ENCODE results near the gene TCF21. TPM values are rescaled to one million over a fixed set of nuclear protein-coding genes. Genes with fewer than 3 reads are reported as not detected.

TCF21 gene
- total RNA-seq, 4 donors from 2014 or later, result 0.17 to 0.49 (median 0.31) TPM

DNA sequence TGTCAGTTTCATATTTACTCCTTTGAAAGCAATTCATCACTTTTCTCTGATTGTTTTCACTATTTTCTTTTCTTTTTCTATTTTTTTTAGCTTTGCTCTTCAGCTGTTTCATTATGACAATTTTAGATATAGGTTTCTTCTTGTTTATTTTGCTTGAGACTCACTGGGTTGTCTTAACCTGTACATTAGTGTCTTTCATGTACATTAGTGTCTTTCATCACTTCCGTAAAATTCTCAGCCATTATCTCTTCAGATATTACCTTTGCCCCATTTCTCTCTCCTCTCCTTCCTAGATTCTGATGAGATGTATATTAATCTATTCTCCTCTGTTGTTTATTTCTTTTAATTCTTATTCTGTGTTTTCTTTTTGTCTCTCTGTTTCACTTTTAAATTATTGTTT, 49.6 kb downstream of the TCF21 start:
- TF ChIP-seq, protein P1, sequence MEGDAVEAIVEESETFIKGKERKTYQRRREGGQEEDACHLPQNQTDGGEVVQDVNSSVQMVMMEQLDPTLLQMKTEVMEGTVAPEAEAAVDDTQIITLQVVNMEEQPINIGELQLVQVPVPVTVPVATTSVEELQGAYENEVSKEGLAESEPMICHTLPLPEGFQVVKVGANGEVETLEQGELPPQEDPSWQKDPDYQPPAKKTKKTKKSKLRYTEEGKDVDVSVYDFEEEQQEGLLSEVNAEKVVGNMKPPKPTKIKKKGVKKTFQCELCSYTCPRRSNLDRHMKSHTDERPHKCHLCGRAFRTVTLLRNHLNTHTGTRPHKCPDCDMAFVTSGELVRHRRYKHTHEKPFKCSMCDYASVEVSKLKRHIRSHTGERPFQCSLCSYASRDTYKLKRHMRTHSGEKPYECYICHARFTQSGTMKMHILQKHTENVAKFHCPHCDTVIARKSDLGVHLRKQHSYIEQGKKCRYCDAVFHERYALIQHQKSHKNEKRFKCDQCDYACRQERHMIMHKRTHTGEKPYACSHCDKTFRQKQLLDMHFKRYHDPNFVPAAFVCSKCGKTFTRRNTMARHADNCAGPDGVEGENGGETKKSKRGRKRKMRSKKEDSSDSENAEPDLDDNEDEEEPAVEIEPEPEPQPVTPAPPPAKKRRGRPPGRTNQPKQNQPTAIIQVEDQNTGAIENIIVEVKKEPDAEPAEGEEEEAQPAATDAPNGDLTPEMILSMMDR (IDR thresholded peaks at IDR 0.05; ENCODE audit: low read depth), result no peak

DNA sequence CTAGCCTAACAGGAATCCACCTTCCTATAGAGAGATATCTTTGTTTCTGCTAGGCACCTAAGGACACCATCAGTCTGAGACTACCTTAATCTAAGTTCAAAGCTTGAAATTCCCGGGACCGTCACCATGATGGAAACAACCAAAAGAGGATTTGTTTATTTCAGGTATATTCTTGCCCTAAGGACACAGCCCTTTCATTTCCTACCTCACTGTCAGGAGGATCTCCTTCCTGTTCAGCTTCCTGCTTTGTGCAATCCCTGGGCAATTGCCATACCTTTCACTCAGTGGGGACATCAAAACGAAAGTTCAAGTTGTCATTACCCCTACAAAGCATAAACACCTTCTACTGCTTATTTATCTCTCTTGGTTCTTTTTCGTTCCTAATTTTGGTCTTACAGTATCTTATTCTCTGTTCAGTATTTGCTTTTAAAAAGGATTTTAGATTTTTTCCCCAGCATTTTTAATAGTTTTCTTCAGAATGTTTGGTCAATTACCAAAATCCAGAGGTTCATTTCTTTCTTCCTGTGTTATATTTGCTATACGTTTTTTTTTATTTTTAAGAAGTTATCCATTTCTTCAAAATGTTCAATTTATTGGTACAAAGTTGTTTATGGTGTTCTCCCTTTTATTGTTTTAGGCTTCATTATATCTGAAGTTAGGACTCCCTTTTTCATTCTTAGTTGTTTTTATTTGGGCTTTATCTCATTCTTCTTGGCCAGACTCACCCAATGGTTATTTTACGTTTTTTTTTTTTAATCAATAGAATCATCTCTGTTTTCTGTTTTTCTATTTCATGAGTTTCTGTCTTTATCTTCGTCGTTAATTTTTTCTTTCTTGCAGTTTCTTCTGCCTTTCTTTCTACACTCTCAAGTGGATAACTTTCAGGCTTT, 51.1 kb downstream of the TCF21 start:
- TF ChIP-seq, protein P1 (IDR thresholded peaks at IDR 0.05; ENCODE audit: low read depth), result no peak

Other genes with a start within 250 kb of the TCF21 start
- 1 to 10 TPM; 4.5 to 8.0 (median 6.0) TPM for gene TBPL1, start 64.1 kb downstream of the TCF21 start, total RNA-seq
- gene SLC2A12, start 163.5 kb downstream of the TCF21 start, total RNA-seq, result under 1 TPM in 3 of 4 donors, not detected in 1; 0.19 to 0.34 (median 0.22) TPM